HG02610 (cell line): ENCODE data around the gene PCSK9.
"Not testable (repeated sequence)": the region's sequence is repeated elsewhere in the genome, so short reads cannot be mapped to it uniquely, and the experiment has no call there.

Experiments used
- ATAC-seq: cut with Tn5 transposase; IDR thresholded peaks from one replicate; pipeline ENCODE4 v1.9.1; 2021; ENCODE audit warnings: mild to moderate bottlenecking, moderate library complexity; ENCODE audit not compliant: unreplicated experiment

Gene PCSK9

GRCh38 chr1:55007625-55008024 lies 31.7 kb upstream of the PCSK9 start:
- no peak for ATAC-seq

GRCh38 chr1:55010194-55010886 lies 29.0 kb upstream of the PCSK9 start:
- ATAC-seq = no peak

GRCh38 chr1:55010887-55011217 lies 28.5 kb upstream of the PCSK9 start:
- no peak for ATAC-seq

GRCh38 chr1:55012661-55013060 lies 26.7 kb upstream of the PCSK9 start:
- no peak for ATAC-seq

GRCh38 chr1:55015123-55015522 lies 24.2 kb upstream of the PCSK9 start:
- ATAC-seq = no peak

- no peak for ATAC-seq
These were observed 23.4 kb upstream of the PCSK9 start for GRCh38 chr1:55015731-55016620.

GRCh38 chr1:55018395-55018794 lies 21.0 kb upstream of the PCSK9 start:
- ATAC-seq = no peak

GRCh38 chr1:55021942-55022546 lies 17.3 kb upstream of the PCSK9 start:
- peak; percentile 56 for ATAC-seq

GRCh38 chr1:55024163-55024562 lies 15.2 kb upstream of the PCSK9 start:
- not testable (repeated sequence) for ATAC-seq

GRCh38 chr1:55026682-55027081 lies 12.7 kb upstream of the PCSK9 start:
- not testable (repeated sequence) for ATAC-seq

GRCh38 chr1:55031098-55031497 lies 8.2 kb upstream of the PCSK9 start:
- ATAC-seq = not testable (repeated sequence)

- ATAC-seq = no peak
These were observed 6.1 kb upstream of the PCSK9 start for GRCh38 chr1:55033265-55033614.

GRCh38 chr1:55034476-55035133 lies 4.7 kb upstream of the PCSK9 start:
- no peak for ATAC-seq

- no peak for ATAC-seq
These were observed 3.4 kb upstream of the PCSK9 start for GRCh38 chr1:55035904-55036303.

GRCh38 chr1:55037733-55038551 lies 1.4 kb upstream of the PCSK9 start:
- no peak for ATAC-seq

- ATAC-seq = no peak
These were observed 853 bp upstream of the PCSK9 start for GRCh38 chr1:55038552-55038838.

GRCh38 chr1:55038974-55039341 lies 390 bp upstream of the PCSK9 start:
- no peak for ATAC-seq

- no peak for ATAC-seq
These were observed 960 bp downstream of the PCSK9 start for GRCh38 chr1:55040083-55040932.

GRCh38 chr1:55040933-55041494 lies 1.7 kb downstream of the PCSK9 start:
- ATAC-seq = no peak

GRCh38 chr1:55041613-55042012 lies 2.3 kb downstream of the PCSK9 start:
- ATAC-seq = no peak
